SK-N-SH (cell line): ENCODE data around the gene IL37.

Experiments
- CHD2 ChIP-seq: fragments of 150-350 bp; IDR thresholded peaks from 2 replicates; pipeline ENCODE4 v1.6.1; 2018; ENCODE audit warnings: low read length; ENCODE audit not compliant: partially characterized antibody
- EZH2phosphoT487 ChIP-seq: fragments of 200-600 bp; sonication (generic); IDR thresholded peaks from 2 replicates; pipeline ENCODE4 v1.6.1; 2017; ENCODE audit warnings: low read depth, mixed run types, mild to moderate bottlenecking, antibody characterized with exemption, moderate library complexity, borderline replicate concordance
- GABPA ChIP-seq: IDR thresholded peaks from 2 replicates; pipeline ENCODE4 v1.4.0; 2012; ENCODE audit warnings: low read depth, mild to moderate bottlenecking
- NRF1 ChIP-seq: IDR thresholded peaks from 2 replicates; pipeline ENCODE4 v1.6.1; 2012; ENCODE audit warnings: low read depth, mild to moderate bottlenecking, low read length
- POLR2AphosphoS5 ChIP-seq: IDR thresholded peaks from 2 replicates; pipeline ENCODE4 v1.6.1; 2012; ENCODE audit warnings: low read depth, low read length
- RAD21 ChIP-seq: IDR thresholded peaks from 2 replicates; pipeline ENCODE4 v1.6.1; 2012; ENCODE audit warnings: mild to moderate bottlenecking, low read length
- RXRA ChIP-seq: IDR thresholded peaks from 2 replicates; pipeline ENCODE4 v1.4.0; 2012; ENCODE audit warnings: low read depth, mild to moderate bottlenecking, borderline replicate concordance
- SIN3A ChIP-seq: IDR thresholded peaks from 2 replicates; pipeline ENCODE4 v1.6.1; 2012; ENCODE audit warnings: low read depth, mild to moderate bottlenecking, low read length, moderate library complexity, borderline replicate concordance
- TAF1 ChIP-seq: IDR thresholded peaks from 2 replicates; pipeline ENCODE4 v1.6.1; 2012; ENCODE audit warnings: low read depth, mild to moderate bottlenecking, low read length, moderate library complexity, borderline replicate concordance
- USF2 ChIP-seq: fragments of 150-350 bp; IDR thresholded peaks from 2 replicates; pipeline ENCODE4 v1.6.1; 2017; ENCODE audit warnings: antibody characterized with exemption, low read length, low read depth, borderline replicate concordance
- ZBTB33 ChIP-seq: IDR thresholded peaks from 2 replicates; pipeline ENCODE4 v1.4.0; 2012; ENCODE audit warnings: low read depth, borderline replicate concordance
- TF ChIP-seq, protein P1 (sequence below): fragments of 200-600 bp; sonication (generic); IDR thresholded peaks from 2 replicates; pipeline ENCODE4 v1.6.1; 2017; ENCODE audit warnings: antibody characterized with exemption, mild to moderate bottlenecking, moderate library complexity
- TF ChIP-seq, protein P2 (sequence below): IDR thresholded peaks from 2 replicates; pipeline ENCODE4; 2012

DNA sequence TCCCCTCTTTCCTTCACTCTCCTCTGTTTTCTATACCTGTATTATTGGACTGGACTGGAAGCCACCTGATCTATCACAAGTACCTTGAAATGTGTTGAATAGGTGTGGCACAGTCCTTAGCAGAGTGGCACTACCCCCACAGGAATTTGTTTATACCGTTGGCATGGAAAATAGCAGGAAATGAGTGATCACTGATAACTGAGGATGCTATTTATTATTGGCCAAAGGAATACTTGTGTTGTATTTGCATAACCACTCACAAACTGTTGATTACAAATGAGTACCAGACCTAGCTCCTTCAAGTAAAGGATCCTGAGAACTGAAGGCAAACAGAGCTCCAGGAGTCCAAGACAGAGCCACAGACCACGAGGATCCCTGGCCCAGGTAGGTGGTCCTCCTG is at the start of gene IL37:
- TF ChIP-seq SIN3A (no peak), CHD2 (no peak), POLR2AphosphoS5 (no peak), GABPA (no peak), RAD21 (no peak), ZBTB33 (no peak), NRF1 (no peak), EZH2phosphoT487 (no peak), TAF1 (no peak), USF2 (no peak), RXRA (no peak)
- TF ChIP-seq, protein P1, sequence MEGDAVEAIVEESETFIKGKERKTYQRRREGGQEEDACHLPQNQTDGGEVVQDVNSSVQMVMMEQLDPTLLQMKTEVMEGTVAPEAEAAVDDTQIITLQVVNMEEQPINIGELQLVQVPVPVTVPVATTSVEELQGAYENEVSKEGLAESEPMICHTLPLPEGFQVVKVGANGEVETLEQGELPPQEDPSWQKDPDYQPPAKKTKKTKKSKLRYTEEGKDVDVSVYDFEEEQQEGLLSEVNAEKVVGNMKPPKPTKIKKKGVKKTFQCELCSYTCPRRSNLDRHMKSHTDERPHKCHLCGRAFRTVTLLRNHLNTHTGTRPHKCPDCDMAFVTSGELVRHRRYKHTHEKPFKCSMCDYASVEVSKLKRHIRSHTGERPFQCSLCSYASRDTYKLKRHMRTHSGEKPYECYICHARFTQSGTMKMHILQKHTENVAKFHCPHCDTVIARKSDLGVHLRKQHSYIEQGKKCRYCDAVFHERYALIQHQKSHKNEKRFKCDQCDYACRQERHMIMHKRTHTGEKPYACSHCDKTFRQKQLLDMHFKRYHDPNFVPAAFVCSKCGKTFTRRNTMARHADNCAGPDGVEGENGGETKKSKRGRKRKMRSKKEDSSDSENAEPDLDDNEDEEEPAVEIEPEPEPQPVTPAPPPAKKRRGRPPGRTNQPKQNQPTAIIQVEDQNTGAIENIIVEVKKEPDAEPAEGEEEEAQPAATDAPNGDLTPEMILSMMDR, result no peak
- TF ChIP-seq, protein P2, sequence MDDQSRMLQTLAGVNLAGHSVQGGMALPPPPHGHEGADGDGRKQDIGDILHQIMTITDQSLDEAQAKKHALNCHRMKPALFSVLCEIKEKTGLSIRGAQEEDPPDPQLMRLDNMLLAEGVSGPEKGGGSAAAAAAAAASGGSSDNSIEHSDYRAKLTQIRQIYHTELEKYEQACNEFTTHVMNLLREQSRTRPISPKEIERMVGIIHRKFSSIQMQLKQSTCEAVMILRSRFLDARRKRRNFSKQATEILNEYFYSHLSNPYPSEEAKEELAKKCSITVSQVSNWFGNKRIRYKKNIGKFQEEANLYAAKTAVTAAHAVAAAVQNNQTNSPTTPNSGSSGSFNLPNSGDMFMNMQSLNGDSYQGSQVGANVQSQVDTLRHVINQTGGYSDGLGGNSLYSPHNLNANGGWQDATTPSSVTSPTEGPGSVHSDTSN, result no peak
